BE2C (cell line): ENCODE results near the gene CDCA7.

Source experiments
- DNase-seq: peaks from one replicate; pipeline ENCODE4 v3.0.0-alpha.2; 2020
- H3K27me3 ChIP-seq: fragments of 250-450 bp; sonication (Bioruptor Pico); 2 replicates; pipeline ENCODE4 v1.5.1; 2020; ENCODE audit warnings: mild to moderate bottlenecking
- H3K36me3 ChIP-seq: fragments of 250-450 bp; sonication (Bioruptor Pico); 2 replicates; pipeline ENCODE4 v1.5.1; 2020; ENCODE audit warnings: mild to moderate bottlenecking
- H3K4me1 ChIP-seq: fragments of 250-450 bp; sonication (Bioruptor Pico); 2 replicates; pipeline ENCODE4 v1.5.1; 2020
- H3K4me3 ChIP-seq: 2 replicates; pipeline ENCODE4 v1.5.1; 2011; ENCODE audit warnings: low read depth, low read length
- H3K9me3 ChIP-seq: fragments of 250-450 bp; sonication (Bioruptor Pico); 2 replicates; pipeline ENCODE4 v1.5.1; 2020
- TF ChIP-seq, protein P1 (sequence below): IDR thresholded peaks from 2 replicates; pipeline ENCODE4 v1.5.1; 2012; ENCODE audit warnings: mild to moderate bottlenecking, low read depth, low read length

CDCA7 gene

DNA sequence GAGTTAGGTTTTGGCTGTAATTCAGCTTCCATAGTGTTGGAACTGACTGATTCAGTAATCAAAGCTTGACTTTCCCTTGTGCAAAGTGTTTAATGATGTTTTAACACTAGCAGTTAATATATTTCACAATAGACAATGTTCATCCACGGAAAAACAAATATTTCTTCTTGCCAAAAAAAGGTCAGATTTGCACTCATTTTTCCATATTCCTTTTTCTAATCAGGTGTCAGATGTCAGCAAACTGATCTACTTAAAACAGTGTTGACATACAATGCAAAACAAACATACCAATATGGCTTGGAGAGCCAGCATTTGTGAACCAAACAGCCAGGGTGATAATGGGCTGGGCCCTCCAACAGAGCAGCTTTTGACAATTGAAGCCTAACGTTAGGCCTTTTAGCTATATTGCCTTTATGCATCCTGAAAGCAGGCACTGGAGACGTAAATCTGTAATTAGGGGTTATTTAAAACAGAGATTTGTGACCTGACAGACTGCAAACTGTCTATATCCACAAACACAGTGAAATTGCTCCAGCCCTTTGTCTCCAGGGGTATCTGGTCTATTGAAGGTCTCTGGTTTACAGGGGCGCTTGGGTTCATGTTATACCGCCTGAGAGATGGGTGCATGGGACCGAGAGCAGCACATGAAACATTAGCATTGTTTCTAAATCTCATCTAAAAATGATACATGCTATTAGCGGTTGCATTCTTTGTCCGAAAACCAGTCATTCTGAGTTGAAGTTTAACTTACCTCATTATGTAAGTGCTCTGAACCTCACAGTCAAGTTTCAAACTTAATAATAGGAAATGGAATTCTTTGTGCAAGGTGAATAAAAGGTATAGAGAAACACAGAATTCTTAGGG lies 7.1 kb upstream of the CDCA7 start:
- H3K27me3 ChIP-seq = no peaks in the 10 kb centered on the region
- no peaks in the 10 kb centered on the region for H3K36me3 ChIP-seq
- TF ChIP-seq, protein P1, sequence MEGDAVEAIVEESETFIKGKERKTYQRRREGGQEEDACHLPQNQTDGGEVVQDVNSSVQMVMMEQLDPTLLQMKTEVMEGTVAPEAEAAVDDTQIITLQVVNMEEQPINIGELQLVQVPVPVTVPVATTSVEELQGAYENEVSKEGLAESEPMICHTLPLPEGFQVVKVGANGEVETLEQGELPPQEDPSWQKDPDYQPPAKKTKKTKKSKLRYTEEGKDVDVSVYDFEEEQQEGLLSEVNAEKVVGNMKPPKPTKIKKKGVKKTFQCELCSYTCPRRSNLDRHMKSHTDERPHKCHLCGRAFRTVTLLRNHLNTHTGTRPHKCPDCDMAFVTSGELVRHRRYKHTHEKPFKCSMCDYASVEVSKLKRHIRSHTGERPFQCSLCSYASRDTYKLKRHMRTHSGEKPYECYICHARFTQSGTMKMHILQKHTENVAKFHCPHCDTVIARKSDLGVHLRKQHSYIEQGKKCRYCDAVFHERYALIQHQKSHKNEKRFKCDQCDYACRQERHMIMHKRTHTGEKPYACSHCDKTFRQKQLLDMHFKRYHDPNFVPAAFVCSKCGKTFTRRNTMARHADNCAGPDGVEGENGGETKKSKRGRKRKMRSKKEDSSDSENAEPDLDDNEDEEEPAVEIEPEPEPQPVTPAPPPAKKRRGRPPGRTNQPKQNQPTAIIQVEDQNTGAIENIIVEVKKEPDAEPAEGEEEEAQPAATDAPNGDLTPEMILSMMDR = no peak
- DNase-seq = no peak
- H3K4me3 ChIP-seq = no peak overlapping the region
- H3K9me3 ChIP-seq = no peaks in the 10 kb centered on the region
- no peaks in the 10 kb centered on the region for H3K4me1 ChIP-seq

DNA sequence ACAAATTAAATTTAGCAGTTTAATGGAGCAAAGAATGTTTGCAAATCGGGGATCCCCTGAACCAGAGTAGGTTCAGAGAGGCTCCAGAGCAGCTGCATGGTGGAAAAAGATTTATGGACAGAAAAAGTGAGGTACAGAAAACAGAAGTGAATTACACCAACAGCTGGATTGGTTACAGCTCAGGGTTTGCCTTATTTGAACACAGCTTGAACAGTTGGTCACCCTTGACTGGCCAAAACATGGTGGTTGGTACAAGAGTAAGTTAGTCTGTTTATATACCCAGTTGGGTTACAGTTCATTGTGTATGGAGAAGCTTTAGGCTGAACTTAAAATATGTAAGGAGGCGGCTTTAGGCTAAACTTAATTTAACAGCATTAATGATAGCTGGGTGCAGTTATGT lies 5.4 kb upstream of the CDCA7 start:
- Histone ChIP-seq H3K4me3 (no peak overlapping the region), H3K4me1 (no peaks in the 10 kb centered on the region; the same call in 1 of the 2 replicates), H3K36me3 (no peaks in the 10 kb centered on the region), H3K9me3 (no peaks in the 10 kb centered on the region), H3K27me3 (no peaks in the 10 kb centered on the region)
- DNase-seq = no peak
- TF ChIP-seq, protein P1 = no peak

DNA sequence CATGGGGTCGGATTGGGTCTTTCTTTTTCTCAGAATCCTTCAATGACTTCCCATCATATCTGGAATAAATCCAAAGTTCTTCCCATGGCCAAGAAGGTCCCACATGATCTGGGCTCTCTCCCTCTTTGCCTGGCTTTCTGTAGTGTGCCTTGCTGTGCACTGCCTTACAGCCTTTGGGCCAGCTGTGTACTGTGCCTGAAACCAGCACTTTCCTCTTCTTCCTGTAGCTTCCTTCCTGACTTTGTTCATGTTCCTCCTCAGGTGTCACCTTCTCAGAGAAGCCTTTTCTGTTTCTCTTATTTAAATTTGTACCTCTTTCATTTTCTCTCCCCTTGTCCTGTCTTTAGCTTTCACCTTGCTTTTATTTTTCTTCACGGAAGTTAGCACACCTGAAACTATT lies 4.3 kb upstream of the CDCA7 start:
- H3K4me1 ChIP-seq = no peaks in the 10 kb centered on the region; the same call in 1 of the 2 replicates
- TF ChIP-seq, protein P1 = no peak

DNA sequence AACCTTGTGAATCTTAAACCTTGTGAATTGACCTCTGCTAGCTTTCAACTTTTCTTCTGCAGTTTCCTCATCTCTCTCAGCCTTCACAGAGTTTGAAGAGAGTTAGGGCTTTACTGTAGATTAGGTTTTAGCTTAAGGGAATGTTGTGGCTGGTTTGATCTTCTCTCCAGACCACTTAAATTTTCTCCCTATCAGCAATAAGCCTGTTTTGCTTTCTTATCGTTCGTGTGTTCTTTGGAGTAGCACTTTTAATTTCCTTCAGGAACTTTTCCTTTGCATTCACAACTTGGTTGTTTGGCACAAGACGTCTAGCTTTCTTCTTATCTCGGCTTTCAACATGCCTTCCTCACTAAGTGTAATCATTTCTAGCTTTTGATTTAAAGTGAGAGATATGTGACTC lies 2.8 kb upstream of the CDCA7 start:
- TF ChIP-seq, protein P1 = no peak
- no peak for DNase-seq
- H3K9me3 ChIP-seq = no peaks in the 10 kb centered on the region
- no peaks in the 10 kb centered on the region; the same call in 1 of the 2 replicates for H3K4me1 ChIP-seq
- no peak overlapping the region for H3K4me3 ChIP-seq
- no peaks in the 10 kb centered on the region for H3K27me3 ChIP-seq
- no peaks in the 10 kb centered on the region for H3K36me3 ChIP-seq

More for the DNA sequence above, 4.3 kb upstream of the CDCA7 start:
- DNase-seq = no peak
- Histone ChIP-seq H3K36me3 (no peaks in the 10 kb centered on the region), H3K4me3 (no peak overlapping the region), H3K9me3 (no peaks in the 10 kb centered on the region), H3K27me3 (no peaks in the 10 kb centered on the region)

DNA sequence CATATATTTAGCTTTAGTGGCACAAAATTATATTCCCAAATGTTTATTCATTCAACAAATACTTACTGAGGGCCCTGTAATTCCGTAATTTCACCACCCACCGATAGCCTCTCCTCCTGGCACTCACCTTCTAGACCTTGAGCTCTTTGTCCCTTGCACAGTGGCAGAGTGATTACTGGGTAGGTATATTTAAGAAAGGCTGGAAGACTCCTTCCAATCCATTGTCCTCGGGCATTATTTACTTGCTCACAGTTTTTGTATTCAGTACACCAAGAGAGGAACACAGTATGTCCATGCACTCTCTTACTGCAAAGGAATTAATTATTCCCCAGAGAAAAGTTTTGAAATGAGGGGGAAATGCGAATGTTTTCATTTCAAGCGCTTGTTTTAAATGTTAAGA lies 1.1 kb upstream of the CDCA7 start:
- Histone ChIP-seq H3K27me3 (no peaks in the 10 kb centered on the region), H3K4me3 (no peak overlapping the region), H3K4me1 (no peaks in the 10 kb centered on the region; the same call in 1 of the 2 replicates), H3K36me3 (no peaks in the 10 kb centered on the region), H3K9me3 (no peaks in the 10 kb centered on the region)
- TF ChIP-seq, protein P1 = no peak
- DNase-seq = no peak

DNA sequence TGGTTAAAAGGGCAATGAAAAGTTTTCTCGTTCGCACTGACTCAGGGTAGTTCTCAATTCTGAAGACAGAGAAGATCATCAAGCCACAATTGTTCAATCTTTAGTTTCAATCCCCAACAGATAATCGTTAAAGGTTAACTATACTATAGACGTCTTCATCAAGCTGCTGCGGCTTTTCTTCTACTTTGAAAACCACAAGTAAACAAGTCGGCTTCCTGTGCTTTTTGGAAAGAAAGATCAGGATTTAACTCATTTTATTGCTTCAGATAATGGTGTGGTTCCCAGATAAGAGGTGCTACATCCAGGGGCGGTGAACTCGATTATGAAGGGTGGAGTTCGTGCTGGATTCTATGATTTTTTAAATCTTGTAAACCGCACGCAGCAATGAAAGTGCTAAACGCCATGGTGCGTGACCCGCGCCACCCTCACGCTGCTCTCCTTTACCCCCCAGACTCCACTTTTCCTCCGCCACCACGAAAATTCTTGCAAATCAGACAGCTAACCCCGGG lies 545 bp upstream of the CDCA7 start:
- H3K4me3 ChIP-seq = peak overlapping the region; percentile 75
- H3K4me1 ChIP-seq = no peaks in the 10 kb centered on the region; the same call in 1 of the 2 replicates
- peak; percentile 57 for DNase-seq
- no peaks in the 10 kb centered on the region for H3K9me3 ChIP-seq
- H3K36me3 ChIP-seq = no peaks in the 10 kb centered on the region
- TF ChIP-seq, protein P1 = no peak
- no peaks in the 10 kb centered on the region for H3K27me3 ChIP-seq
